Erythroblast (primary cell): Measurements from ENCODE around the gene TBK1.

Source experiments
- DNase-seq, 2 experiments: peaks; one replicate each; lab custom pipeline; 2025; lab: John Stamatoyannopoulos, UW
- GATA1 ChIP-seq: IDR thresholded peaks from 2 replicates; pipeline ENCODE4 v1.6.1; 2011; ENCODE audit warnings: low read depth, mild to moderate bottlenecking, control low read depth, low read length, moderate library complexity
- POLR2A ChIP-seq: IDR thresholded peaks from 2 replicates; pipeline ENCODE4 v1.6.1; 2011; ENCODE audit warnings: mild to moderate bottlenecking, low read length

TBK1 gene

GRCh38 chr12:64459394-64459891 lies 7.5 kb downstream of the TBK1 start:
- DNase-seq = peak; percentile 26 to 52
- TF ChIP-seq POLR2A (no peak), GATA1 (no peak)

- DNase-seq = no peak
Measured at GRCh38 chr12:64461634-64462414, 9.9 kb downstream of the TBK1 start.

GRCh38 chr12:64466178-64466577 lies 14.3 kb downstream of the TBK1 start:
- DNase-seq = peak in 1 of 2 experiments; percentile 18
- TF ChIP-seq POLR2A = no peak
- no peak for TF ChIP-seq GATA1

More at GRCh38 chr12:64461634-64462414, 9.9 kb downstream of the TBK1 start:
- no peak for TF ChIP-seq GATA1
- no peak for TF ChIP-seq POLR2A

GRCh38 chr12:64468966-64469365 lies 17.0 kb downstream of the TBK1 start:
- no peak for DNase-seq
- TF ChIP-seq GATA1 (no peak), POLR2A (no peak)

- no peak for TF ChIP-seq POLR2A
- TF ChIP-seq GATA1 = no peak
Measured at GRCh38 chr12:64469455-64470142, 17.7 kb downstream of the TBK1 start.

GRCh38 chr12:64470495-64470894 lies 18.6 kb downstream of the TBK1 start:
- TF ChIP-seq GATA1 = no peak
- no peak for TF ChIP-seq POLR2A

More at GRCh38 chr12:64469455-64470142, 17.7 kb downstream of the TBK1 start:
- no peak for DNase-seq

GRCh38 chr12:64473176-64473575 lies 21.3 kb downstream of the TBK1 start:
- DNase-seq = no peak
- TF ChIP-seq POLR2A (no peak), GATA1 (no peak)

More at GRCh38 chr12:64470495-64470894, 18.6 kb downstream of the TBK1 start:
- DNase-seq = no peak

GRCh38 chr12:64475518-64475917 lies 23.6 kb downstream of the TBK1 start:
- no peak for TF ChIP-seq POLR2A
- TF ChIP-seq GATA1 = no peak
- no peak for DNase-seq

GRCh38 chr12:64476844-64477243 lies 24.9 kb downstream of the TBK1 start:
- no peak for DNase-seq
- TF ChIP-seq POLR2A = no peak
- no peak for TF ChIP-seq GATA1

- no peak for DNase-seq
- no peak for TF ChIP-seq POLR2A
- no peak for TF ChIP-seq GATA1
Measured at GRCh38 chr12:64478661-64479060, 26.7 kb downstream of the TBK1 start.

GRCh38 chr12:64480148-64480547 lies 28.2 kb downstream of the TBK1 start:
- TF ChIP-seq GATA1 (no peak), POLR2A (no peak)
- DNase-seq = no peak

GRCh38 chr12:64486657-64487056 lies 34.7 kb downstream of the TBK1 start:
- DNase-seq = no peak
- TF ChIP-seq POLR2A = no peak
- no peak for TF ChIP-seq GATA1

GRCh38 chr12:64491718-64492117 lies 39.8 kb downstream of the TBK1 start:
- DNase-seq = no peak
- TF ChIP-seq GATA1 (no peak), POLR2A (no peak)

GRCh38 chr12:64493513-64493912 lies 41.6 kb downstream of the TBK1 start:
- TF ChIP-seq POLR2A = no peak
- TF ChIP-seq GATA1 = no peak
- DNase-seq = no peak
